ENCODE results near the gene VWA5B2.

VWA5B2 gene

DNA sequence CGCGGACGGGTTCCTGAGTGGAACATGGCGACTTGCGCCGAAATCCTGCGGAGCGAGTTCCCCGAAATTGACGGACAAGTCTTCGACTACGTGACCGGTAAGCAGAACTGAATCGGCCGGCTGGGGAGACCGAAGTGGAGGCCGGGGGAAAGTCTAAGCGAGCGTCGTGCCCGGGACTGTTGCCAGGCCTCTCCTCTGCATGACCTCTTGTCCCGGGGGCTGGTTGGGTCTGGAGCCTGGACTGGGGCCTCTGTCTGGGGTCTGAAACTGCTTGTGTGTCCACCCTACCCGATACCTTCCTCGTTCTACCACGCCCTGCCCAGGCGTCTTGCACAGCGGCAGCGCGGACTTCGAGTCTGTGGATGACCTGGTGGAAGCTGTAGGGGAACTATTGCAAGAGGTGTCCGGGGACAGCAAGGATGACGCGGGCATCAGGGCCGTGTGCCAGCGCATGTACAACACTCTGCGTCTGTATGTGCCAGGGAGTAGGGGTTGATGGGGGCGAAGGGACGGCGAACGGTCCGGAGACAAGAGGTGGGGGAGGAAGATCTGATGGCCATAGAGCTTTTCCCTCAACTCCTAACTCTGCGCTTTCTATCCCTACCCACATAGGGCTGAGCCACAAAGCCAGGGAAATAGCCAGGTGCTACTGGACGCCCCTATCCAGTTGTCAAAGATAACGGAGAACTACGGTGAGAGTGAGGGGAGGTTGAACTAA, 43.0 kb upstream of the VWA5B2 start, which contains the start of gene ABCF3:
Gene ABCF3, plus strand, starts transcription at position 16 of the 718 bp plus-strand sequence. Its CDS starts 9 bp downstream, at position 25.
- peak within 1 kb of the TSS; percentile 99 for H3K4me3 ChIP-seq (replicated peaks; ENCODE audit: low read depth, low read length)
- DNase-seq (ENCODE audit: low read depth) = peak; percentile 56
- TF ChIP-seq, protein P1, sequence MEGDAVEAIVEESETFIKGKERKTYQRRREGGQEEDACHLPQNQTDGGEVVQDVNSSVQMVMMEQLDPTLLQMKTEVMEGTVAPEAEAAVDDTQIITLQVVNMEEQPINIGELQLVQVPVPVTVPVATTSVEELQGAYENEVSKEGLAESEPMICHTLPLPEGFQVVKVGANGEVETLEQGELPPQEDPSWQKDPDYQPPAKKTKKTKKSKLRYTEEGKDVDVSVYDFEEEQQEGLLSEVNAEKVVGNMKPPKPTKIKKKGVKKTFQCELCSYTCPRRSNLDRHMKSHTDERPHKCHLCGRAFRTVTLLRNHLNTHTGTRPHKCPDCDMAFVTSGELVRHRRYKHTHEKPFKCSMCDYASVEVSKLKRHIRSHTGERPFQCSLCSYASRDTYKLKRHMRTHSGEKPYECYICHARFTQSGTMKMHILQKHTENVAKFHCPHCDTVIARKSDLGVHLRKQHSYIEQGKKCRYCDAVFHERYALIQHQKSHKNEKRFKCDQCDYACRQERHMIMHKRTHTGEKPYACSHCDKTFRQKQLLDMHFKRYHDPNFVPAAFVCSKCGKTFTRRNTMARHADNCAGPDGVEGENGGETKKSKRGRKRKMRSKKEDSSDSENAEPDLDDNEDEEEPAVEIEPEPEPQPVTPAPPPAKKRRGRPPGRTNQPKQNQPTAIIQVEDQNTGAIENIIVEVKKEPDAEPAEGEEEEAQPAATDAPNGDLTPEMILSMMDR (IDR thresholded peaks at IDR 0.05; ENCODE audit: low read length, missing control alignments) = no peak

DNA sequence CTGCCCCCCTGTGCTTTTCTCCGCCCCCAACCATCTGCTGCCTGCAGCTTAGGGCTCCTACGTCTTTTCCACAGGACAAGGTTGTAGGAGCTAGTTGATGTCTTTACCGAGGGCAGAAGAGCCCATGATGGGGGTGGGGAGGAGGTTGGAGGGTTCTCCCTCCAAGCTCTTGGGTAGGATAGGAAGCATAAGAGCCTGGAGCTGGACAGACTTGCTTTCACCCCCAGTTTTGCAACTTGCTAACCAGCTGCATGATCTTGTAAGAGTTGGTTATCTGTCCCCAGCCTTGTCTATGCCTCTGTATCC, 42.5 kb upstream of the VWA5B2 start:
- H3K4me3 ChIP-seq (replicated peaks; ENCODE audit: low read depth, low read length) = peak overlapping the region; percentile 99
- TF ChIP-seq, protein P1 (IDR thresholded peaks at IDR 0.05; ENCODE audit: low read length, missing control alignments) = no peak

DNA sequence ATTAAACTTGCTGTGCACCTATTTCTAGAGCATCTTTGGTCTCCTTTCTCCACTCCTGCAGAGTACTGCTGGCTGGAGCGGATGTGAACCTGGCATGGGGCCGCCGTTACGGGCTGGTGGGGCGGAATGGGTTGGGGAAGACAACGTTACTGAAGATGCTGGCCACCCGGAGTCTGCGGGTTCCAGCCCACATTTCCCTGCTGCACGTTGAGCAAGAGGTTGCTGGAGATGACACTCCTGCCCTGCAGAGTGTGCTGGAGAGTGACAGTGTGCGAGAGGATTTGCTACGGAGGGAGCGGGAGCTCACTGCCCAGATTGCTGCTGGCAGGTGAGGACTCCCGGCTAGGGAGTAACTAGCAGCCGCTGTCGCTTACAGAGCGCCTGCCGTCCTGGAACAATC, 41.3 kb upstream of the VWA5B2 start:
- DNase-seq (ENCODE audit: low read depth) = no peak
- TF ChIP-seq, protein P1 (IDR thresholded peaks at IDR 0.05; ENCODE audit: low read length, missing control alignments) = no peak
- H3K4me3 ChIP-seq (replicated peaks; ENCODE audit: low read depth, low read length) = no peak overlapping the region

More for the DNA sequence above, 42.5 kb upstream of the VWA5B2 start:
- no peak for DNase-seq (ENCODE audit: low read depth)

DNA sequence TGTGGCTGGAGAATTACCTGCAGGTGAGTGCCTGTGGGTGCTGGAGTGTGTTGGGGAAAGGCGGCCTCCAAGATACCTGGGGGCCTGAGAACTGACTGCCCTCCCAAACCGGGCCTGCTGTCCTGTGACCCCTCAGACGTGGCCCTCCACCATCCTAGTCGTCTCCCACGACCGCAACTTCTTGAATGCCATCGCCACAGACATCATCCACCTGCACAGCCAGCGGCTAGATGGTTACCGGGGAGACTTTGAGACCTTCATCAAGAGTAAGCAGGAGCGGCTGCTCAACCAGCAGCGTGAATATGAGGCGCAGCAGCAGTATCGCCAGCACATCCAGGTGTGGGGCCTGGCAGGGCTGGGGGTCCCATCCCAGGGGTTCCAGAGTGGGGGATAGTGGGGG, 40.0 kb upstream of the VWA5B2 start:
- DNase-seq (ENCODE audit: low read depth) = no peak
- TF ChIP-seq, protein P1 (IDR thresholded peaks at IDR 0.05; ENCODE audit: low read length, missing control alignments) = no peak
- H3K4me3 ChIP-seq (replicated peaks; ENCODE audit: low read depth, low read length) = no peak overlapping the region

DNA sequence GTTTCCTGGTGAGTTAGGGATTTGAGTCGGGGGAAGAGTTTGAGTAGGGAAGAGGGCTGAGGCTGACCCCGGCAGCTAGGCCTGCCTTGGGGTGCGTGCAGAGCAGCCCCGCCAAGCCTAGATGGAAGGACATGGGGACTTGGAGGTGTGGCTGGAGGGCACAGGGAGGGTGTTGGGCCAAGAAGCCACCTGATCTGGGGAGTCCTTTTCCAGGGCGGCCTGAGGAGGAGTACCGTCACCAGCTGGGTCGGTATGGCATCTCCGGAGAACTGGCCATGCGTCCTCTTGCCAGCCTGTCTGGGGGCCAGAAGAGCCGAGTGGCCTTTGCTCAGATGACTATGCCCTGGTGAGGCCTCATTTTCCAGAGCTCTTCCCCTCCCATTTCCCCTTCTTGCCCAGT, 36.5 kb upstream of the VWA5B2 start:
- no peak for DNase-seq (ENCODE audit: low read depth)
- TF ChIP-seq, protein P1 (IDR thresholded peaks at IDR 0.05; ENCODE audit: low read length, missing control alignments) = no peak
- no peak overlapping the region for H3K4me3 ChIP-seq (replicated peaks; ENCODE audit: low read depth, low read length)

DNA sequence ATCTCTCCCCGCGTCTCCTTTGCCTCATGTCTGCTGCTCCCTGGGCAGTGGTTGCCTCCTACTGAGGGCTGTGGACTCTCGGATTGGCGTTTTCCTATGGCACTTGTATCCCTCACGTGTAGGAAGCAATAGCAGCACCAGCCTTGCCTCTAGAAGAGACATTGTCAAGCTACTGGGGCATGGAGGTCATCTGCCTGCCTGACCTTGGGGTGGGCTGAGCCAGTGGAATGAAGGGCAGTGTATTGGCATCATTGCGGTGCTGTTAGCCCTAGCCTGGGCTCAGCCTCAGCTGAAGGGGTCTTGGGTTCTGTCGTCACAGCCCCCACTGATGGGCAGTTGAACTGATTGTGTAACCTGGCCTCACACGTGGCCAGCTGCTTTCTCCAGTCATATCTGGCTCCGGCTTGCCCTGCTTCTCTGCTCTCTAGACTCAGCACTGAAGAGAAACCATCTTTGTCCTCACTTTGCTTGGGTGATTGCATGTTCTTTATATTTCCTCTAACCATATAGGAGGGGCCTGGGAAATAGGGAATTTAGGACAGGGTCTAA, 35.3 kb upstream of the VWA5B2 start:
- no peak overlapping the region for H3K4me3 ChIP-seq (replicated peaks; ENCODE audit: low read depth, low read length)
- TF ChIP-seq, protein P1 (IDR thresholded peaks at IDR 0.05; ENCODE audit: low read length, missing control alignments) = no peak
- no peak for DNase-seq (ENCODE audit: low read depth)

DNA sequence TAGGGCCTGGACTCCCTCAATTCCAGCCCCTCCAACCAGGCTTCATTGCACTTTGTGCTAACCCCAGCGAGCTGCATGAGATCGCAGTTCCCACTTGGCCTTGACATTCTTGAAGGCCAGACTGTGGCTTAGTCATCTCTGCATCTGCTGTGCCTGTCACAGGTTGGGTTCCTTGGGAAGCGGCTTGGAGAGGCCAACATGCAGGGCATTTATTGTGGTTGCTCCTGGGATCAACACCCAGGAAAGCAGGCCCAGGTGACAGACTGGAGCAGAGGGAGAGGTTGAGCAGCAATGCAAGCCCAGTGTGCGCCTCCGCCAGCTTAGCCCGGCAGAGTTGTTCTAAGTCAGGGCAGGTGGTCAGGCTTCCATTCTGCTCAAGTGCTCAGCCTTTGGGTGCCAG, 32.8 kb upstream of the VWA5B2 start:
- H3K4me3 ChIP-seq (replicated peaks; ENCODE audit: low read depth, low read length) = no peak overlapping the region
- no peak for DNase-seq (ENCODE audit: low read depth)
- TF ChIP-seq, protein P1 (IDR thresholded peaks at IDR 0.05; ENCODE audit: low read length, missing control alignments) = no peak

Data from fibroblast of pulmonary artery (primary cell).